Brain microvascular endothelial cell (primary cell): ENCODE data around the gene P2RX5.

ENCODE experiments used
- DNase-seq: peaks from one replicate; pipeline ENCODE4 v3.0.0-alpha.2; 2020
- H3K27ac ChIP-seq: fragments of 250-450 bp; sonication (Bioruptor Pico); 2 replicates; pipeline ENCODE4 v1.5.1; 2020; ENCODE audit warnings: mild to moderate bottlenecking, moderate library complexity
- H3K27me3 ChIP-seq: fragments of 250-450 bp; sonication (Bioruptor Pico); replicated peaks from 2 replicates; pipeline ENCODE4 v1.5.1; 2020; ENCODE audit warnings: mild to moderate bottlenecking
- H3K36me3 ChIP-seq: fragments of 250-450 bp; sonication (Bioruptor Pico); replicated peaks from 2 replicates; pipeline ENCODE4 v1.5.1; 2020; ENCODE audit warnings: mild to moderate bottlenecking
- H3K4me3 ChIP-seq: 2 replicates; pipeline ENCODE4 v1.5.1; 2011; ENCODE audit warnings: low read depth, mild to moderate bottlenecking, control low read depth, low read length, moderate library complexity
- in situ Hi-C: cut with HindIII; loops from 2 replicates; pipeline ENCODE4 v1.10.0; 2017; ENCODE audit warnings: low sequenced_read_pairs, low pct_ligation_motif_present
- TF ChIP-seq, protein P1 (sequence below): IDR thresholded peaks from 2 replicates; pipeline ENCODE4 v1.5.1; 2011; ENCODE audit warnings: low read depth, mild to moderate bottlenecking, moderate library complexity, low read length, control low read depth, inconsistent platforms; ENCODE audit errors: missing control alignments

The P2RX5 gene

GRCh38 chr17:3656755-3657587 is 39.0 kb downstream of the P2RX5 start:
- no peak overlapping the region for H3K4me3 ChIP-seq
- TF ChIP-seq, protein P1, sequence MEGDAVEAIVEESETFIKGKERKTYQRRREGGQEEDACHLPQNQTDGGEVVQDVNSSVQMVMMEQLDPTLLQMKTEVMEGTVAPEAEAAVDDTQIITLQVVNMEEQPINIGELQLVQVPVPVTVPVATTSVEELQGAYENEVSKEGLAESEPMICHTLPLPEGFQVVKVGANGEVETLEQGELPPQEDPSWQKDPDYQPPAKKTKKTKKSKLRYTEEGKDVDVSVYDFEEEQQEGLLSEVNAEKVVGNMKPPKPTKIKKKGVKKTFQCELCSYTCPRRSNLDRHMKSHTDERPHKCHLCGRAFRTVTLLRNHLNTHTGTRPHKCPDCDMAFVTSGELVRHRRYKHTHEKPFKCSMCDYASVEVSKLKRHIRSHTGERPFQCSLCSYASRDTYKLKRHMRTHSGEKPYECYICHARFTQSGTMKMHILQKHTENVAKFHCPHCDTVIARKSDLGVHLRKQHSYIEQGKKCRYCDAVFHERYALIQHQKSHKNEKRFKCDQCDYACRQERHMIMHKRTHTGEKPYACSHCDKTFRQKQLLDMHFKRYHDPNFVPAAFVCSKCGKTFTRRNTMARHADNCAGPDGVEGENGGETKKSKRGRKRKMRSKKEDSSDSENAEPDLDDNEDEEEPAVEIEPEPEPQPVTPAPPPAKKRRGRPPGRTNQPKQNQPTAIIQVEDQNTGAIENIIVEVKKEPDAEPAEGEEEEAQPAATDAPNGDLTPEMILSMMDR, result no peak

DNA sequence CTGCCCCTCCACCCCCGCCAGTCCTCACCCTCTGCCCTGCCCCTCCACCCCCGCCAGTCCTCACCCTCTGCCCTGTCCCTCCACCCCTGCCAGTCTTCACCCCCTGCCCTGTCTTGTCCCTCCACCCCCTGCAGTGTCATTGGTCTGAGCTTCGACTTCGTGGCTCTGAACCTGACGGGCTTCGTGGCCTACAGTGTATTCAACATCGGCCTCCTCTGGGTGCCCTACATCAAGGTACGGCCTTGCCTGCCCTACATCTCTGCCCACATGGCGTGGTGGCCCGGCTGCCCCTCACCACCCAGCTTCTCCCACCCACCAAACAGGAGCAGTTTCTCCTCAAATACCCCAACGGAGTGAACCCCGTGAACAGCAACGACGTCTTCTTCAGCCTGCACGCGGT is 39.6 kb downstream of the P2RX5 start:
- TF ChIP-seq, protein P1, result no peak
- Histone ChIP-seq H3K27ac (no peak overlapping the region), H3K4me3 (no peak overlapping the region), H3K27me3 (no peaks in the 10 kb centered on the region), H3K36me3 (no peaks in the 10 kb centered on the region)
- in situ Hi-C loops, result no loop called here
- no peak for DNase-seq

More at GRCh38 chr17:3656755-3657587, 39.0 kb downstream of the P2RX5 start:
- H3K36me3 ChIP-seq, result no peaks in the 10 kb centered on the region
- H3K27ac ChIP-seq, result no peak overlapping the region
- no peak for DNase-seq
- H3K27me3 ChIP-seq, result no peaks in the 10 kb centered on the region
- in situ Hi-C loops, result no loop called here

DNA sequence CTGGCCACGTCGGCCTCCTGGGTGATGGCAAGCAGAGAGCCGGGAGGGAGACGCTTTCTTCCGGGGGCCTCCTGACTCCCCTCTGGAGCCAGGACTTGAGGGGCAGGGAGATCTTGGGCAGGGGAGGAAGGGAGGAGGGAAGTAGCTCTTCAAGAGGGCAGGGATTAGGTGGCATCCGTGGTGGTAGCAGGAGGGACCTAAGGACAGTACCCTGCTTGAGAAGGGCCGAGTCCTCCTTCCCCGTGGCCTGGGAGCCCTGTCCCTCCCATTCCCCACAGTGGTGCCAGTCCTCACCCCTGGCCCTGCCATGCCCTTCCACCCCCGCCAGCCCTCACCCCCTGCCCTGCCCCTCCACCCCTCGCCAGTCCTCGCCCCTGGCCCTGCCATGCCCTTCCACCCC is 40.2 kb downstream of the P2RX5 start:
- no peak overlapping the region for H3K27ac ChIP-seq
- TF ChIP-seq, protein P1, result no peak
- DNase-seq, result no peak
- H3K36me3 ChIP-seq, result no peaks in the 10 kb centered on the region
- H3K4me3 ChIP-seq, result no peak overlapping the region
- in situ Hi-C loops, result no loop called here
- no peaks in the 10 kb centered on the region for H3K27me3 ChIP-seq

DNA sequence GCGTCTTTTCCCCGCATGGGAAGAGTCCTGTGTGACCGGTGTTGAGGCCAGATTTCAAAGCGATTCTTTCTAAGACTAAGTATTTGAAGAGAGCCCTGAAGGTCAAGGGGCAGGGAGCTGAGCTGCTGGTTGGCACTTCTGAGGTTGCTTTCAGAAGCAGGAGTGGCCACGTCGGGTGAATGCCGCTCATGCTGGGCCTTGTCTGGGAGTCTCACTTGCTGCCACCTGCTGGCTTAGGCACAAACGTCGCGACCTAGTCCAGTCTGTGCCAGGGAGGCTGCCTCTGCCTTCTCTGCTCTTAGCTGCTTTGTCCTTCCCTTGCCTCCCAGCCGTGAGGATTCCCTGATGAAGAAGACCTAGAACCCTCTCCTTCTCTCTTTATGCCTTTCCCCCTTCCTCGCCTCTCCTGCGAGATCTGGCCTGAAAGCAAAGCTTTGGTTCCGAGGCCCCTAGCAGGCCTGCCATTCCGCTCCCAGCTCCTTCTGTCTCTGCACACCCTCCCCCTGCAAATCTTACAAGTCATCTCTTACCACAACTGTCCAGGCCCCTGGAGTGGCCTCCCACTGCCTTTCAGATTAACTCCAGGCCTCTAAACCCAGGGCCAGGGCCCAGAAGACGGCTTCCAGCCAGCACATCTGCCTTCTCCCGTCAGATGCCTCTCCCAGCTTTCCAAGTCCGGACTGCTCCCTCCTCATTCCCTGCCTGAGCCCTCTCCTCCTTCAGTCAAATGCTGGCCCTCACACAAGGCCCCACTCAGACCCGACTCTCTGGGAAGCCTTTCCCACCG is 48.0 kb downstream of the P2RX5 start:
- Histone ChIP-seq H3K27ac (no peak overlapping the region), H3K4me3 (no peak overlapping the region), H3K27me3 (no peaks in the 10 kb centered on the region), H3K36me3 (peaks cover 25% of the 10 kb centered on the region)
- peak; percentile 52 for DNase-seq
- TF ChIP-seq, protein P1, result peak; percentile 79
- in situ Hi-C loops, result no loop called here

DNA sequence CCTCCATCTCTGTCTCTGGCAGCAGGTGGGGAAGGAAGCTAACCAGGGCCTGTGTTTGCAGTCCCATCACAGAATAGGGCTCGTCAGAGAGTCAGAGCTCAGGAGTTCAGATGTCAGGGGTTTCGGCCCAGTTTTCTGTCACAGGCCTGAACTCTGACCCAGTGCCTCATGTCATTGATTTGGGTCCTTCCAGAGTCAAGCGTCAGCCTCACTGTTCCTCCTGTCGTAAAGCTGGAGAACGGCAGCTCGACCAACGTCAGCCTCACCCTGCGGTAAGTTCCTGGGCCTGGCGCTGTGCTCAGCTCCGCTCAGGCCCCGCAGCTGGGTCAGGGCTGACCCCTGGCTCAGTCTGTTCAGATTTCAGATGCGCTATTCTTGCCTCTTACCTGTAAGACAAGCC is 48.7 kb downstream of the P2RX5 start:
- in situ Hi-C loops, result no loop called here
- H3K27me3 ChIP-seq, result no peaks in the 10 kb centered on the region
- TF ChIP-seq, protein P1, result no peak
- peaks cover 25% of the 10 kb centered on the region for H3K36me3 ChIP-seq
- no peak overlapping the region for H3K27ac ChIP-seq
- no peak for DNase-seq
- no peak overlapping the region for H3K4me3 ChIP-seq
